Tibial nerve (tissue), 3 donors: Measurements from ENCODE around the gene C16orf95.

Experiments
- CTCF ChIP-seq, 5 experiments: fragments of 200-600 bp in 3 of 5; fragments of 450-650 bp in 2 of 5; sonication (generic) in 3 of 5; IDR thresholded peaks; one replicate each; pipeline ENCODE4 v1.5.1; 2016 to 2019; ENCODE audit warnings: antibody characterized with exemption in 5 of 5, mild to moderate bottlenecking in 3 of 5, moderate library complexity in 2 of 5
- POLR2A ChIP-seq, 2 donors: fragments of 450-650 bp; IDR thresholded peaks; one replicate each; pipeline ENCODE4 v1.6.1; 2017; ENCODE audit warnings: antibody characterized with exemption in 2 of 2, mild to moderate bottlenecking in 2 of 2, moderate library complexity in 2 of 2

DNA sequence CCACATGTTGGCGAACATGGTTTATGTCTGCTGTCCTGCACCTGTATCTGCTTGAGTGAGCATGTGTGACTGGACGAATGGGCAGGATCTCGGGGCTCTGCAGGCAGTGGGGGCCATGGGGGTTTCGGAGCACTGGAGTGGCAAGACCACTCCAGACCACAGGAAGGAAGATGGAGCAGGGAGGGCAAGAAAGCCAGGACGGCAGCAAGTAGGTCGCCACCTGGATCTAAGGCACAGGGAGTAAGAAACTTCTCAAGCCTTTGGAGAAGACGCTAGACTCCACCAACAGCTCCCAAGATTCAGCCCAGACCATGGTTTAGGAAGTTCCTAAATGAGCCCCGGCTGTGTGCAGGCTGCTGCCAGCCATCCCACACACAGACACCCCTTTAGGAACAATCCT, 32.8 kb upstream of the C16orf95 start:
- TF ChIP-seq CTCF (IDR thresholded peaks at IDR 0.05): no peak
- TF ChIP-seq POLR2A (IDR thresholded peaks at IDR 0.05): no peak
